GM12873 (cell line): ENCODE measurements around the gene CTNNBL1.

Source experiments
- CTCF ChIP-seq: IDR thresholded peaks from 2 replicates; pipeline ENCODE4 v1.5.1; 2012; ENCODE audit warnings: low read depth, mild to moderate bottlenecking, moderate library complexity, low read length, control low read depth; ENCODE audit not compliant: insufficient read depth; ENCODE audit errors: missing control alignments

CTNNBL1 gene

GRCh38 chr20:37904008-37904642 lies 210.3 kb downstream of the CTNNBL1 start:
- TF ChIP-seq CTCF, result no peak

GRCh38 chr20:37904845-37905373 lies 211.1 kb downstream of the CTNNBL1 start:
- no peak for TF ChIP-seq CTCF

GRCh38 chr20:37905671-37906613 lies 212.1 kb downstream of the CTNNBL1 start:
- TF ChIP-seq CTCF, result no peak

DNA sequence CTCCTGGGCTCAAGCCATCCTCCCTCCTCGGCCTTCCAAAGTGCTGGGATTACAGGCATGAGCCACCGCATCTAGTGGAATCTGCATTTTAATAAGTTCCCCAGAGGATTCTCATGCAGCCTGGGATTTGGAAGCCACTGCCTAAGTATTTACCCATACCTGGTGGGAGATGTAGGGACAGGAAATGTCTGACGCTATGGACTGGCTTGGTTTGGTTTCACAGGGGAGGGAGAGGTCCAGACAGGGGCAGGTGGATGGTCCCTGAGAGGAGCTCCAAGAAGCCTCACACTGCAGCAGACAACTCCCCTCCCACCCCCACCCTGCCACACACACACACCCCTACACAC lies 213.5 kb downstream of the CTNNBL1 start:
- no peak for TF ChIP-seq CTCF

GRCh38 chr20:37907677-37908401 lies 214.0 kb downstream of the CTNNBL1 start:
- TF ChIP-seq CTCF, result no peak

DNA sequence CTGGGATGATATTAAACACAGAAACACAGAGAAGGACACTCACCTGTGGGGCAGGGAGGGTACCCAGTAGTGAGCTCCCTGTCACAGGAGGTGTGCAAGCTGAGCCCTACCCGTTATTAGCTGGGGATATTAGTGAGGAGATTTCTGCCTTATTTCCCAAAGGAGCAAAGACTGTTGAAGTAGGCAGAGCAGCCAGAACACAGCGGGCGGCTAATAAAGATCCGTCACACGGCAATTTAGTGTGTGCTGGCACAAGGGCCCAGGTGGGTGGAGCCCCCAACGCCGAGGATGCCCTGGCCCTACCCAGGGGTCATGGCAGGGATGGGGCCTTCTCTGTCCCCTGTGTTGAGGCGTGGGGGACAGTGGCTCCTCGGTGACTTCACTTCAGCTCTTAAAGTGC lies 217.4 kb downstream of the CTNNBL1 start:
- no peak for TF ChIP-seq CTCF

- no peak for TF ChIP-seq CTCF
Observed at GRCh38 chr20:37911838-37912281, 218.0 kb downstream of the CTNNBL1 start.
